H4 (cell line): ENCODE results near the gene LYL1. TPM values are rescaled to one million over a fixed set of nuclear protein-coding genes. Genes with fewer than 3 reads are reported as not detected.
"Not testable (repeated sequence)": the region's sequence is repeated elsewhere in the genome, so short reads cannot be mapped to it uniquely, and the experiment has no call there.

Experiments
- DNase-seq: peaks from one replicate; pipeline ENCODE4 v3.0.0-alpha.2; 2015; ENCODE audit warnings: low spot score
- total RNA-seq: library from RNA; depleted of rRNA; stranded (reverse); fragments of >200 nt; shearing (Covaris generic); gene quantifications from 2 replicates; pipeline ENCODE4 v1.2.3, GENCODE V29; 2014; rRNA removed

Gene LYL1
- not detected in 2 replicates for total RNA-seq

DNA sequence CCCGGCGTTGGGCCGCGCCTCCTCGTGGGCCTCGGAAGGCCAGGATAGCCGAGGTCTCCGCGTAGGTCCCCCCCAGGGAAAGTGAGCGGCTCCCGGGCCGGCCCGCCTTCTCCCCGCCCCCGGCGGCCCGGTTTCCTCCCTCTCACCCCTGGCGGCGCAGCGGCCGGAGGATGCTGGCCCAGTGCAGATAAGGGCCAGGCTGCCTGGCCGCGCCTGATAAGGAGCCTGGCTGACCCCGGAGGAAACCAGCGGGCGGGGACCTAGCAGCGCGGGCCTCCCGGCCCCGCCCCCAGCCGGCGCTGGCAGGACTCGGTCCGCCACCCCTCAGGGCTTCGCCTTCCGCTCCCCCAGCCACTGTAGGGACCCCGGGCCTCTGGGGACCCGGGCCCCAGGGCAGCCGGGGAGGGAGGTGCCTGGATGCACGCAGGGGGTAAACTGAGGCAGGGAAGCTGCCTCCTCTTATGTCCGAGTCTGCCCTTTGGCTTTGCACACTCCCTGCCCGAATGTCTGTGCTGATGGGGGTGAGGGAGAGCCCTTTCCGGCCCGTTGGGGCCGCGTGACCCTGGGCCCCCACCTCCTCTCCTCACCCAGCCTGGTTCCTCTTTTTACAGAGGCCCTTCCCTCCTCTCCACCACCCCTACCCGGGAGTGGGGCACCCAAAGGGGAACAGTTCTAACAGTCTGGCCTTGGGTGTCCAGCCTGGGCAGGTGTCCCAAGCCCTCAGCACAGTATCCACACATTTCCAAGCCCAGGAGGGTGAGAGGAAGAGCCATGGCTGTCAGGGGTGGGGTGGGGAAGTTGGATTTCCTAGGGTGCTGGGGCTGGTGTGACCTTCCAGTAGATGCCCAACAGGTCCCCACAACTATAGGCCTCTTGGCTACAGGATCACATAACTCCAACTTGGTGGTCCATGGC lies at the start of gene LYL1:
Gene LYL1 (minus strand): TSS at position 193 of the 915 bp plus-strand sequence. CDS start 1,687 bp downstream, outside the sequence.
- DNase-seq: no peak

DNA sequence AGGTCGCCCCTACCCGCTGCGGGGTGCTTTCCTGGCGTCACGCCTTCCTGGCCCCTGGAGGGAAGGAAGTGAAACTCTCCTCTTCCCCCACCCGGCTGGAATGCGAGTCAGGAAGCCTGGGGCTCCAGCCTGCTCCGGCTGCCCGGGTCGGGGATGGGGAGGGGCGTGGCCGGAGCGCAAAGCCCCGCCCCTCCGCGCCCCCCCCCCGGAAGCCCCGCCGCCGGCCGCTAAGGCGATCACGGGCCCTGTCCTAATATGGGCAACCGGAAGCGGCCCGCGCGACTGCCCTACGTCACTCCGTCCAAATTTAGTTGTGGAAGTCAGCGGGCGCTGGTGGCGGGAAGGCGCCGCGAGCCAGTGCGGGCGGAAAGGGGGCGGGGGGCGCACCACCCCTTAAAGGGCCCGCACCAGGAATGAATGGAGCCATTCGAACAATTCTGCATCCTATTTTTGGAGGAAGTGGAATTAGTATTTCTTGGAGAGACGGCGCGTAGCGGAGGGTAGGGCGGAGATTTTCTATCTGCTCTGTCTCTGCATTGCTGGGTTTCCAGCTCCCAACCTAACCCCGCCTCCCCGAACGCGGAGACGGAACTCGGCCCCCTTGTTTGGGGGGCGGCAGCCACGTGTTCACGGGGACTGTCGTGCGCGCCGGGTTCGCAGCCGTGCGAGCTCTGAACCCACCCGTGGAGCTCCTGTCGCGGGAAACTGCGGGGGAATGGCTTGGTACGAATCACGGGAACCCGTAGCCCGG lies 49.1 kb upstream of the LYL1 start:
- DNase-seq: peak; percentile 95

DNA sequence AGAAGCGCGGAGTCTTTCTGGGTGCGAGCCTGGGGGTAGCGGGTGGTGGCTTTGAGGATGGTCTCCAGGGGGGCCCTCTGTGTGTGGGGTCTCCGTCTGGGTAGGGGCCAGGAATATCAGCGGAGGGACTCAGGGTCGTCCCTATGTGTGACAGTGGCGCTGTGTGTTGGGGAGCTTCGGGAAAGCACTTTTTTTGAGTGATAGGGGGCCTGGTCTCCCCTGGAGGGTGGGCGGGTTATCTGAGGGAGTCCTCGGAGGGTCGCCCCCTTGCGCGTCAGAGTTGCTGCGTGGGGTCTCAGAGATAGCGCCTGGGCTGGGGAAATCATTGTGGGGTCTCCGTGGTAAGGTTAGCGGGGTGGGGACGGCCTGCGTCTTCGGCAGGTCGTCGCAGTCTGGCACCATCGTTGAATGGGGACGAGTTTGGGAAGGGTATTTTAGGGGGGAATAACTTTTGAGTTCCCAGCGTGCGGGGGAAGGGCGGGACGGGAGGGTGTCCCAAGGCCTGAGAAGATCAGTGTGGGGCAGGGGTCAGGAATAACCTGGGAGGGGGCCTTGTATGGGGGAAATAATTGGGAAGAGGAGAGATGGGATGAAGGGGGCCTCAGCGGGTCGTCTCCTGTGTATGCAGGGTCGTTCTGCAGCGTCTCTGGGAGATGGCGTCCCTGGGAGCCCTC lies 48.4 kb upstream of the LYL1 start:
- DNase-seq: no peak

DNA sequence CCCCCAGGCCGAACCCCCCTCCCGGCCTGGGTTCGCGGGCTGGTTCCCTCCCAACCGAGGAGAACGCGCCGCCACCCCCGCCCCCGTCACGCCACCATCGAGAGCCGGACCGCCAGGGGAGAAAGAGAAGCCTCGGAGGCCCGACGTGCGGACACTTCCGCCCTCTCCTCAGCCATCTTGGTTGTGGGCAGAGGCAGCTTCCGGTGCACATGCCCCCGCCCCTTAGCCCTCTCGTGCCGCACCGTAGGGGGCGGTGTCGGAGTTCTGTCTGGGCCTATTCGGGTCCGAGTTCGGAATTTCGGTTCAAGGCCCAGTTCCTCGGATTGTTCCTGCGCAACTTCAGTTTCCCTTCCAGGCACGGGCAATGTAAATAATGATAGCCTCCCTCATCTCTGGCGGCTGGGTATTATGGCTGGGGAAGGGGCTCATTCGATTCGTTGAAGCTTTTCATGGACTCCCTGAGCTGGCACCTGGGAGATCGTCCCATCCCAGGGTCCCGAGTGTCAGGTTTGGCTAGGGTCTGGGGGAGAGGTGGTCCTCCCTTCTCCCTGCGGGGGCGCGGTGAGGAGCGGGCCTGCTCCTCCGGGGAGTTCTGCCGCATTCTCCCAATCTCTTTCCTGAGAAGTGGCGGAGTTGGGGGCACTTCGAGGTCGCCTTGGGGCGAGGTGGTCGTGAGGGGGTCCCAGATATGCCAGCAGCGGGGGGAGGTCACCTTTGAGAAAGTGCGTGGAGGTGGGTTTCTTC lies 47.7 kb upstream of the LYL1 start, which contains the start of the genes IER2 and STX10:
Gene IER2 (plus strand): TSS at position 225 of the 744 bp plus-strand sequence. CDS start 2,776 bp downstream, outside the sequence.
Gene STX10 (minus strand): TSS at position 189 of the 744 bp plus-strand sequence. CDS start 202 bp downstream, outside the sequence.
- peak; percentile 94 for DNase-seq

DNA sequence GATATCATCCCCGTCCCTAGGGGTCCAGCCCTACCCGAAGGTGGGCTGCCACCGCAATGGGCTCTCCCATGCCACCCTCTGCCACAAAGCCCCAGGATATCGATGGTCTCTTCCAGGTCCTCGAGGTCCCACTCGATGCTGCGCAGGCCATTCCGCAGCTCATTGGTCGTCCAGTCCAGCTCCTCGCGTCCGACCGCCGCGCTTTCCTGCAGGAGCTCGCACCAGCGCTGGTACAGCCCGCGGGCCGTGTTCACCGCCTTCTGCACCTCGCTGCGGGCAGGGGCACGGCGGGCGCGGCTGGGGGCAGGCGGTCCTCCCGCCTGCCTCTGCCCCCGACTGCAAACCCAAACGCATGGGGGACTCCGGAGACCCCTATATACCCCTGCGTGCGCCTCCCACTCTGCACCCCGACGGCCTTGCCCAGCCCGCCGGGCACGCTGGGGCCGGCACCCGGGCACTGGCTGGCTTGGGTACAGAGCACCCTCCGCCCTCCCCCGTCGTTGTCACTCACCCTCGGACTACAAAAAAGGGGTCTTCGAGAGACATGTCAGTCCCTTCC lies 47.0 kb upstream of the LYL1 start:
- no peak for DNase-seq

DNA sequence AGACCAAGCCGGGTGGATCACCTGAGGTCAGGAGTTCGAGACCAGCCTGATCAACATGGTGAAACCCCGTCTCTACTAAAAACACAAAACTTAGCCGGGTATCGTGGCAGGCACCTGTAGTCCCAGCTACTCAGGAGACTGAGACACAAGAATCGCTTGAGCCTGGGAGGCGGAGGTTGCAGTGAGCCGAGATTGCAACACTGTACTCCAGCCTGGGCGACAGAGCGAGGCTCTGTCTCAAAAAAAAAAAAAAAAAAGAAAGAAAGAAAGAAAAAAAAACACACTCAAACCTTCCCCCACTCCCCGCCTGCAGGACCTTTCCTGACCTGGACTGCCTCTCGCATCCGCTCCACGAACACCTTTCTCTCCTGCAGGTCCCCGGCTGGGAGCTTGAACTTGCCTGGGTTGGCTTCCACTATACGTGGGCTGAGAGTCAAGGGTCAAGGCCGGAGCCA lies 46.5 kb upstream of the LYL1 start:
- not testable (repeated sequence) for DNase-seq

DNA sequence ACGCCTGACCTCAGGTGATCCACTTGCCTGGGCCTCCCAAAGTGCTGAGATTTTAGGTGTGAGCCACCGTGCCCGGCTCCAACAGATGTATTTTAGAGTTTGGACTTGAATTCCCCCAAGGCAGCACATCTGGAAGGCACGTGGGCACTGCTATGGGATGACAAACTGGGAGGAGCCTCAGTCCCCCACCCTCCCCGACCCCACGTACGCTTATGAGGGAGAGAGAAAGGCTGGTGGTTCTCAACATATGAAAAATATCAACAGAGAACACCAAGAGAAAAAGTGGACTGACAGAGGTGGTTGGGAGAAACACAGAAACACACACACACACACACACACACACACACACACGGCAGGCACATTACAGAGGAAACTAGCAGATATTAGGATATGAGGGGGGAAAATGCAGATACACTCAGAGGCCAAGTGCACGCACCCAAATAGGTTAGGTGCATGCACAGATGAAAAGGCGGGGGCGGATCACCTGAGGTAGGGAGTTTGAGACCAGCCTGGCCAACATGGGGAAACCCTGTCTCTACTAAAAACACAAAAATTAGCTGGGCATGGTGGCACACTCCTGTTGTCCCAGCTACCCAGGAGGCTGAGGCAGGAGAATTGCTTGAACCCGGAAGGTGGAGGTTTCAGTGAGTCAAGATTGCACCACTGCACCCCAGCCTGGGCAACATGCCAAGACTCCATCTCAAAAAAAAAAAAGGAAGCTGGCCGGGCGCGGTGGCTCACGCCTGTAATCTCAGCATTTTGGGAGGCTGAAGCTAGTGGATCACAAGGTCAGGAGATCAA lies 44.3 kb upstream of the LYL1 start:
- no peak for DNase-seq

DNA sequence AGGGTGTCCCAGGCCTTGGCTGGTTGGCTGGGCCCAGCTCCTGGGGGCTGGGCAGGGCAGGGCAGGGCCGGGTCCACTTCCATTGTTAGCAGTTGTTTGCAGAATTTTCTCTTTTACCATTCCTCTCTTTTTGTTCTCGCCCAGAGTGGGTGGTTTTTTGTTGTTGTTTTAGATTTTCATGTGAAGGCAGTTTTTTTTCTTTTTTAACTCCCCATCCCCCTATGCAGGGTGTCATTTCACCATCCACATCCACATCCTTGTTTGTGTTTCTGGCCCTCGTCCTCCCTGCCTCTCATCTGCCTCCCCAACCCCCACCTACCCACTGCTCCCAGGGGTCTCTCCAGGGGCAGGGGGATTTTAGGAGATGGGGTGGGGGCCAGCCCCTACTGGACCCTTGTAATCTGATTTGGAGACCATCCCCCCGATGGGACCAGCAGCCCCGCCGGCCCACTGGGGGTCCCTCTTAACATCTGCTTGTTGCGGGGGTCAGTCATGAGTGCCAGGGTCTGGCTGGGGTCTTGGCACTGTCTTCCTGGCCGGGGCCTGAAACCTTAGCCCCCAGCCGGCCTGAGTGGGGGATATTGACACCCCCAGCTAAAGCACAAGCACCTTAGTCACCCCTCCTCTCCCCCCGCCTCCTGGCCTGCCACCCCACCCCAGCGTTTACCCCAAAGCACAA lies 37.1 kb upstream of the LYL1 start:
- DNase-seq: no peak

DNA sequence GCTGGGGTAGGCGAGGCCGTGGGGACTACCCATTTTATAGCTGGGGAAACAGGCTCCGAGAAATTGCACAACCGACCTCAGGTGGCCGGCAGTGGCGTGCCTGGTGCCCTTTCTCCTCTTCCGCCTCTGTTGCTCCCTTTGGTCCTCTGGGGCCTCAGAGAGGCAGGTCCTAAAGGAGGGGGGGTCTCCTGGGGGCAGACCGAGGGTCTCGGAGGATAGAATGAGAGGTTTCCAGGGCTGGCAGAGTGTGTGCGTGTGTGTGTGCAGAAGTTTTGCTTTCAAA lies 36.2 kb upstream of the LYL1 start:
- DNase-seq: no peak

DNA sequence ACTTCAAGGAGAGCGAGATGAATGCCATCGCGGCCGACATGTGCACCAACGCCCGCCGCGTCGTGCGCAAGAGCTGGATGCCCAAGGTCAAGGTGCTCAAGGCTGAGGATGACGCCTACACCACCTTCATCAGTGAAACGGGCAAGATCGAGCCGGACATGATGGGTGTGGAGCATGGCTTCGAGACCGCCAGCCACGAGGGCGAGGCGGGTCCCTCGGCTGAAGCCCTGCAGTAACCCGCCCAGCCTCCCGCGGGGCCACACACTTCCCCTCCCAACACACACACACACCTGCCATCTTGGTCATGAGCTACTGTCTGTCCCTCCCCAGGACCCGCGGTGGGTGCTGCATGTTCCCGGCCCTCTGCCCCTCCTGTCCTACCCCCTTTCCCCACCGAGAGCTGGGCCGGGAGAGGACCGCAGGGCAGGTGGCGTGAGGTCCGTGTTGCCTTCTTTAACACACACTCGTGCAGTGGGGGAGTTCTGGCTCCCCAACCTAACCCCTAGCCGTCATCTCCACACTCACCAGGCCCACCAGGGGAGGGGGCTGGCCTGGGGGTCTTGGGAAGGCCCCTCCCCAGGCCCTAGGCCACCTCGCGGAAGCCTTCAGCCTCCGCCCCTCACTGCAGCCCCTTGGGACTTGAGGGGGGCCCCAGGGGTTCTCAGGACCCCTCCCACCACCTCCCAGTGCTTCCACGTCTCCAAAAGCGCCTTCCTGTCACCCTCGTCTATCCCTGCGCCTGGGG lies 35.7 kb upstream of the LYL1 start:
- no peak for DNase-seq

DNA sequence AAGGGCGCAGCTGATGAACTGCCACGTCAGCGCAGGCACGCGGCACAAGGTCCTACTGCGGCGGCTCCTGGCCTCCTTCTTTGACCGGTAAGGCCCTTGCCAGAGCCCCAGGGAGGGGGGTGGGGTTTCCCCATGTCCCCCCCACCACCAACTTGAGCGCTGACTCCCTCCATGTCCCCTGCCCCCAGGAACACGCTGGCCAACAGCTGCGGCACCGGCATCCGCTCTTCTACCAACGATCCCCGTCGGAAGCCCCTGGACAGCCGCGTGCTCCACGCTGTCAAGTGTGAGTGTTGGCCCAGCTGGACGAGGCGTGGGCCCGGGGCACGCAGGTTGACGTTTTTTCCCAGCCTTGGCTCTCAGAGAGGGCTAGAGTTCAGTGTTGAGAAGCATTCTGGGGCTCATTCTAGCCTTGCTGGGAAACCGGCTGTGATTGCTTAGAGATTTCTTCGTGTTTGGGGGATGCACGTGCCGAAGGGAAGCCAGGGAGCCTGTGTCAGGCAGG lies 34.7 kb upstream of the LYL1 start:
- DNase-seq: no peak

DNA sequence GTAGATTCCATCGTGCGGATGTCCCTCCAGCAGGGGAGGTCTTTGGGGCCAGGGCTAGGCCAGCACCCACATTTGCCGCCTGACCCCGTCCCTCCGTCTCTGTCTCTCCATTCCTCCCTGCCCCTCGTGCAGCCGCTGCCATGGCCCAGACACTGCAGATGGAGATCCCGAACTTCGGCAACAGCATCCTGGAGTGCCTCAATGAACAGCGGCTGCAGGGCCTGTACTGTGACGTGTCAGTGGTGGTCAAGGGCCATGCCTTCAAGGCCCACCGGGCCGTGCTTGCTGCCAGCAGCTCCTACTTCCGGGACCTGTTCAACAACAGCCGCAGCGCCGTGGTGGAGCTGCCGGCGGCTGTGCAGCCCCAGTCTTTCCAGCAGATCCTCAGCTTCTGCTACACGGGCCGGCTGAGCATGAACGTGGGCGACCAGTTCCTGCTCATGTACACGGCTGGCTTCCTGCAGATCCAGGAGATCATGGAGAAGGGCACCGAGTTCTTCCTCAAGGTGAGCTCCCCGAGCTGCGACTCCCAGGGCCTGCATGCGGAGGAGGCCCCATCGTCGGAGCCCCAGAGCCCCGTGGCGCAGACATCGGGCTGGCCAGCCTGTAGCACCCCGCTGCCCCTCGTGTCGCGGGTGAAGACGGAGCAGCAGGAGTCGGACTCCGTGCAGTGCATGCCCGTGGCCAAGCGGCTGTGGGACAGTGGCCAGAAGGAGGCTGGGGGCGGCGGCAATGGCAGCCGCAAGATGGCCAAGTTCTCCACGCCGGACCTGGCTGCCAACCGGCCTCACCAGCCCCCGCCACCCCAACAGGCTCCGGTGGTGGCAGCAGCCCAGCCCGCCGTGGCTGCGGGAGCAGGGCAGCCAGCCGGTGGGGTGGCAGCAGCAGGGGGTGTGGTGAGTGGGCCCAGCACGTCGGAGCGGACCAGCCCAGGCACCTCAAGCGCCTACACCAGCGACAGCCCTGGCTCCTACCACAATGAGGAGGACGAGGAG lies 32.7 kb upstream of the LYL1 start:
- DNase-seq: no peak

DNA sequence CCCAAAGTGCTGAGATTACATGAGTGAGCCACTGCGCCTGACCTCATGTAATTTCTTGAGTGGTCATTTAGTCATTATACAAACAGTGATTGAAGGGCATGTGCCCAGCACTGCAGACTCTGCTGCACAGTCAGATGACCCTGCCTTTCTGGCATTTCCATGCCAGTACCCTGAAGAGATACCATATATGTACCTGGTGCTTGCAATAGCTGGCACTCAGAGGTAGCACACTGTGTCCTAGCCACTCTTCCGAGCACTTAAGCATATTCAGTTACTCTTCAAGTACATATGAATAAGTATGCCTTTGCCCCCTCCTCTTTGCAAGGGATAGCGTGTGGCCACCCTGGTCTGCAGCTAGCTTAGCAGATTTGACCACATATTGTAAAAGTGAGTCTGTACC lies 32.0 kb upstream of the LYL1 start:
- DNase-seq: no peak

DNA sequence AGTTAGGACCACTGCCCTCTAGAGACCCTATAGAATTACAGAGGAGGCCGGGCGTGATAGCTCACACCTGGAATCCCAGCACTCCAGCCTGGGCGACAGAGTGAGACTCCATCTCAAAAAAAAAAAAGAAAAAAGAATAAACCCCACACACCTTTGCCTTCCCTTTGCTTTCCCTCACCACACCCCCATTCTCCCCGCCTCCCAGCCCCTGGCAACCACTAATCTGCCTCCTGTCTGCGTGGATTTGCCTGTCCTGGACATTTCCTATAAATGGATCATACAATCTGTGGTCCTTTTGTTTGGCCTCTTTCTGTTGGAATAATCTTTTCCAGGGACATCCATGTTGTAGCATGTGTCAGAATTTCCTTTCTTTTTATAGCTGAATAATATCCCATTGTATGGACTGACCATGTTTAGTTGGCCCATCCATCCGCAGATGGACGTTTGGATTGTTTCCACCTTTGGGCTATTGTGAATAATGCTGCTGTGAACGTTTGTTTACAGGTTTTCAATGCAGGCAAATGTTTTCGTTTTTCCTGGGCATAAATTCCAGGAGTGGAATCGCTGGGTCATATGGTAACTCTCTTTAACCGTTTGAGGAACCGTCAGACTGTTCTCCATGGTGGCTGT lies 30.7 kb upstream of the LYL1 start:
- DNase-seq: no peak

DNA sequence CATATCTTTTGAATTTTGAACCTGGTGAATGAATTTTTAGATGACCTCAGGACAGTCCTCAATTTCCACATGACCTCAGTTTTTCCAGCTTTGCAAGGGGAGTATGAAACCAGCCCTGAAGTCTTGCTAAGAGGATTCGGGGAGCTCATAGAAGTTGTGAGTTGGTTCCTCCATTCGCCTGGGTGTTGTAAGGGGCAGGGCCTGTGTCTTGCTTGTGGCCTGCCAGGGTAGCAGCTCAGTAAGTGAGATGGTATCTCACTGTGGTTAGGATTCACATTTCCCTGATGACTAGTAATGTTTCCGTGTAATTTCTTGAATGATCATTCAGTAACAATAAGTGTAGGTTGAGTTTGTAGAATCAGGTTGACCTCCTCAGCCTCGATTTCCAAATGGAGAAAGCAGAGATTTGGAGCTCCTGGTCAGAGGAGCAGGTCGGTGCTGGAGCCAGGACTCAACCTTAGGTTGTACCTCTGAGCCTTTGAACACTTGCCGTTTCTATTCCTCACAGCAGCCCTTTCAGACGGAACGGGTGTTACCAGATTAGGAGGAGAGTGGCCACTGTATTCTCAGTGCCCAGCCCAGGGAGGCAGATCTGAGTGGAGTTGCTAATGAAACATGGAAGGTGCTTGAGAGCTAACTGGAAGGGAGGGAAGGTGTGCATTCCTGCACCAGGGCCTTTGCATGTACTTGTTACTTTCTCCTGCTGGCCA lies 30.0 kb upstream of the LYL1 start:
- no peak for DNase-seq

DNA sequence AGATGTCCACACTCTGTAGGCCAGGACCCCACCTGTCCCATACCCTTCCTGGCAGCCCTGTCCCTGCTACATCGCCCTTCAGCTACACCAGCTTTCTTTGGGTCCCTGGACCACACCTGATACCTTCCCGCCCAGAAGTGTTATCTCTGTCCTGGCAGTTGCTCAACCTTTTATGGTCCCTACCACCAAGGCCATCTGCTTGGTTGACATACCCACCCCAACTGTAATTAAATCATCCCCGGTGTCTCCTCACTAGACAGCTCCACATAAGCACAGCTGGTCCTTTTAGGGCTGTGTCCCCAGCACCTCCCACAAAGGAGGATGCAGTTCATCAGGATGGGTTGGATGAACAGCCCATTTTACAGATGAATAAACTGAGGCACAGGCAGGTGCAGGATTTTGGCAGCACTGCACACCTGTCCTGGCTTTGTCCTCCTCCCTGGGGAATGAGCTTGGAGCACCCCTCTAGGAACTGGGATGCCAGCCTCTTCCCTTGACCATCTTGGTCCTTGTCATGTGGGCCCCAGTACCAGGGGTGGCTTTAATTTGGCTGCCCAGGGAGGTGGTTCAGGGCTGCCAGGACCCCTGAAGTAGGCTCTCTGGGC lies 28.3 kb upstream of the LYL1 start:
- DNase-seq: no peak
